Measurements from ENCODE around the gene MOCS1. TPM values are rescaled to one million over a fixed set of nuclear protein-coding genes. Genes with fewer than 3 reads are reported as not detected.
"Not testable (repeated sequence)": the region's sequence is repeated elsewhere in the genome, so short reads cannot be mapped to it uniquely, and the experiment has no call there.

Gene MOCS1
- 11.0 TPM for polyA plus RNA-seq (ENCODE audit: insufficient read length)
- long read RNA-seq, donor 1, partial matches to known transcripts: 11 of 13 reads
- long read RNA-seq, donor 1, other reads (novel, unspliced or antisense): 0 of 13 reads
- long read RNA-seq, donor 2: 0 reads
- long read RNA-seq, donor 3, partial matches to known transcripts: 23 of 23 reads
- long read RNA-seq, donor 3, other reads (novel, unspliced or antisense): 0 of 23 reads
- long read RNA-seq, donor 4: 0 reads
- long read RNA-seq, donor 5, partial matches to known transcripts: 0 of 3 reads
- long read RNA-seq, donor 5, other reads (novel, unspliced or antisense): 0 of 3 reads
- long read RNA-seq, donor 6, partial matches to known transcripts: 0 of 4 reads
- long read RNA-seq, donor 6, other reads (novel, unspliced or antisense): 0 of 4 reads
- long read RNA-seq, donor 7, partial matches to known transcripts: 0 of 3 reads
- long read RNA-seq, donor 7, other reads (novel, unspliced or antisense): 0 of 3 reads
- long read RNA-seq, donor 8, partial matches to known transcripts: 0 of 2 reads
- long read RNA-seq, donor 8, other reads (novel, unspliced or antisense): 0 of 2 reads

GRCh38 chr6:39934131-39934757, at the start of gene MOCS1:
Gene MOCS1, minus strand, starts transcription at chr6:39934462. Its CDS starts 45 bp downstream, at chr6:39934417.
- DNase-seq: peak; percentile 46

GRCh38 chr6:39984051-39984450, 49.8 kb upstream of the MOCS1 start:
- DNase-seq: no peak

- no peak for DNase-seq
Measured at GRCh38 chr6:39983193-39983592, 48.9 kb upstream of the MOCS1 start.

- DNase-seq: no peak
Measured at GRCh38 chr6:39982720-39983119, 48.5 kb upstream of the MOCS1 start.

DNA sequence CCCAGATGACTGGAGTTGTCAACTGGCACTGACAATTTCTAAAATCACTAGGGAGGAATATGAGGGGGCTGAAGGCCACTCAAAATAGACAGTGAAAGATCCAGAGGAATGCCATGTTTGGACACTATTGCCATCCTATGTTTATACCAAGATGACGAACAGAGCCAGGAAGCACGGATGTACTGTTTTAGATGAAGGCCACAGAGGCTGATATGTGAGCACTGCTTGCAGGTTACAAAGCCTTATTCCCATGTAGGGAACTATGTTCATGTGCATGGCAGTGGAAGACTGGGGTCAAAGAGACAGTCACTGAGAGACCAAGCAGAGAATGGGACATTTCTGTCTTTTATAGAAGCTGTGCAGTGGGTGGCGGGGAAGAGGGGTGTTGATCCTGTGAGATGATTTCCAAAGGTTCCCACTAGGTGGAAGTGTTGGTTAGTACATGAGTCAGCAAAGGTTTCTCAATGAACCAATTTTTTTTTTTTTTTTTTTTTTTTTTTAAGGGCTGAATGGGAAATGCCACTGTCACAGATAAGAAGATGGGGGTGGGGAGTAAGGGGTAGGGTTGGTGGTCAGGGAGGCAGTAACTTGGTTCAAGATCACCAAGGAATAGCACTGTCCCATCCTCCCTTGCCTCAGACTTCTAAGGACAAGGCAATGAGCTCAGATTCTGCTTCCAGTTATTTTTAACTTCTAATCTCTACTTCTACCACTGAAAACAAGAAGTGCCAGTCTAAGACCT, 46.7 kb upstream of the MOCS1 start:
- DNase-seq: peak; percentile 60

- DNase-seq: no peak
Measured at GRCh38 chr6:39979461-39980328, 45.4 kb upstream of the MOCS1 start.

DNA sequence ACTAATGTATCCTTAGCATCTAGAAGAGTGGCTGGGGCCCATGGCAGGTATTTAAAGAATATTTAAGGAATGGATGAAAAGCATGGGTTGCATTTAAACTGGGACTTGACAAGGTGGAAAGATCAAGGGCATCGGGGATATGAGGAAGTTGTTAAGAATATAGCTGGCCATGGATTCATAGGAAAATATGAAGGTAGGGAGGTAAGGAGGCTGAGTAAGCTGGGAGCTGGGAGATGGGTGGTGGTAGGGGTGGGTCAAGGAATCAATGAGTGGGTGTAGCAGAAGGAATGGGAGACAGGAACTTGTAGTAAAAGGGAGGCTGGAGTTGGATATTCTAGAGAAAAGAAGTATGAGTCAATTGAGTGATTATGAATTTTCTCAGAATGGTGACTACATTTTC, 44.0 kb upstream of the MOCS1 start:
- no peak for DNase-seq

GRCh38 chr6:39973661-39974060, 39.4 kb upstream of the MOCS1 start:
- DNase-seq: no peak

- not testable (repeated sequence) for DNase-seq
Measured at GRCh38 chr6:39972717-39973116, 38.5 kb upstream of the MOCS1 start.

GRCh38 chr6:39971131-39971530, 36.9 kb upstream of the MOCS1 start:
- DNase-seq: not testable (repeated sequence)

- no peak for DNase-seq
Measured at GRCh38 chr6:39965751-39966150, 31.5 kb upstream of the MOCS1 start.

GRCh38 chr6:39964530-39964929, 30.3 kb upstream of the MOCS1 start:
- DNase-seq: no peak

GRCh38 chr6:39964094-39964493, 29.8 kb upstream of the MOCS1 start:
- no peak for DNase-seq

GRCh38 chr6:39962831-39963230, 28.6 kb upstream of the MOCS1 start:
- DNase-seq: no peak

- no peak for DNase-seq
Measured at GRCh38 chr6:39961178-39961577, 26.9 kb upstream of the MOCS1 start.

DNA sequence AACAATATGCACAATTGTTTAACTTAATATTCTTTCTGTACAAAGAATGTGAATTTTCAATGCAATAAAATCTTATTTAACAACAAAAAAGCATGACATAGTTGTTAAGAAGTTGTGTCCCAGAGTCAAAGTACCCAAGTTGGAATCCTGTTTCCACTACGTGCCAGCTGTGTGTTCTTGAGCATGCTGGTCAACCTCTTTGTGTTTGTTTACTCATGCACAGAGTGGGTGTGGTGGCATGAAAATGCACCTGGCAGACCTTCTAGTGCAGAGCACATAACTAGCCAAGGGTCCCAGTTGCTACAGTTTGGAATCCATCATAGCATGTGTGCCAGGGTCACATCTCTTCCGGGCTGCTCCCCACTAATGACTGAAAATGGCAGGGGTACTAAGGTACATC, 24.7 kb upstream of the MOCS1 start:
- DNase-seq: no peak

GRCh38 chr6:39956936-39957335, 22.7 kb upstream of the MOCS1 start:
- no peak for DNase-seq

GRCh38 chr6:39953076-39953618, 18.9 kb upstream of the MOCS1 start:
- DNase-seq: no peak

- DNase-seq: no peak
Measured at GRCh38 chr6:39952167-39952566, 17.9 kb upstream of the MOCS1 start.

- no peak for DNase-seq
Measured at GRCh38 chr6:39951716-39952115, 17.5 kb upstream of the MOCS1 start.

DNA sequence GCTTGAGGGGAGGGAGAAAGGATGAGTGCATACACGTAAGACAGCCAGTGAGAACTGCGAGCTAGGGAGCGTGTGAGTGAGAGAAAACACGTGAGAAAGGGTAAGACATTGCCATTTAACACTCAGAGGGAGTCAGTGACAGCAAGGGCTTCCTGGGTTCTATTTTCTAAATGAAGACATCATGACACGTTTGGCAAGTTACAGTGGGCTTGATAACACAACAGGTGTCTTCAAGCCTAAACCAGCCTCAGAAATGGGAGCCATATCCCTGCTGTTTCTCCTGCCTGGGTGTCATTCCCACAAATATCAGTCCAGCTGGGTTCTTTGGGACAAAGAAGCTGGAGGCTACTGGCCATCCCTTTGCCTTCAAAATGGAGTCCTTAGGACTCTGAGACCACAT, 16.9 kb upstream of the MOCS1 start:
- no peak for DNase-seq
